Choroid plexus epithelial cell (primary cell): ENCODE measurements around the gene IZUMO2.

Experiments
- DNase-seq: peaks from one replicate; pipeline ENCODE4 v3.0.0-alpha.2; 2010; ENCODE audit warnings: low read depth
- H3K4me3 ChIP-seq: 2 replicates; pipeline ENCODE4 v1.5.1; 2011; ENCODE audit warnings: low read depth, mild to moderate bottlenecking, control low read depth, low read length, moderate library complexity
- CTCF ChIP-seq: conservative IDR thresholded peaks from 2 replicates; pipeline ENCODE4 v1.5.1; 2011; ENCODE audit warnings: low read depth, mild to moderate bottlenecking, control low read depth, inconsistent platforms, low read length, moderate library complexity

Gene IZUMO2

GRCh38 chr19:50162988-50163387 is at the start of gene IZUMO2:
TSS of gene IZUMO2 (minus strand) at chr19:50163281. CDS start at chr19:50163194, 87 bp downstream.
- no peak for DNase-seq
- TF ChIP-seq CTCF, result no peak
- no peak within 1 kb of the TSS for H3K4me3 ChIP-seq

- no peak for TF ChIP-seq CTCF
- H3K4me3 ChIP-seq, result no peak overlapping the region
- no peak for DNase-seq
Measured at GRCh38 chr19:50210425-50210824, 47.3 kb upstream of the IZUMO2 start.

GRCh38 chr19:50209131-50209530 is 46.0 kb upstream of the IZUMO2 start:
- DNase-seq, result no peak
- H3K4me3 ChIP-seq, result no peak overlapping the region
- TF ChIP-seq CTCF, result no peak

- DNase-seq, result no peak
- no peak overlapping the region for H3K4me3 ChIP-seq
- no peak for TF ChIP-seq CTCF
Measured at GRCh38 chr19:50207730-50208129, 44.6 kb upstream of the IZUMO2 start.

- no peak for DNase-seq
- no peak overlapping the region for H3K4me3 ChIP-seq
- TF ChIP-seq CTCF, result no peak
Measured at GRCh38 chr19:50206191-50206590, 43.1 kb upstream of the IZUMO2 start.

GRCh38 chr19:50205681-50206138 is 42.6 kb upstream of the IZUMO2 start:
- no peak overlapping the region for H3K4me3 ChIP-seq
- no peak for DNase-seq
- no peak for TF ChIP-seq CTCF

GRCh38 chr19:50204811-50205675 is 42.0 kb upstream of the IZUMO2 start:
- no peak overlapping the region for H3K4me3 ChIP-seq
- no peak for DNase-seq
- TF ChIP-seq CTCF, result no peak
